Progenitor cell of endocrine pancreas (in vitro differentiated cells): Measurements from ENCODE around the gene FZR1. TPM values are rescaled to one million over a fixed set of nuclear protein-coding genes. Genes with fewer than 3 reads are reported as not detected.

Experiments
- DNase-seq: peaks from one replicate; pipeline ENCODE4 v3.0.0; 2021; ENCODE audit warnings: low spot score; ENCODE audit not compliant: unreplicated experiment
- H3K27ac Mint-ChIP-seq: 2 replicates; pipeline ENCODE4 v1.8.0; 2021; ENCODE audit warnings: mild to moderate bottlenecking, moderate library complexity, mixed read lengths
- H3K27me3 Mint-ChIP-seq: 2 replicates; pipeline ENCODE4 v1.8.0; 2021; ENCODE audit warnings: mixed read lengths
- H3K36me3 Mint-ChIP-seq: 2 replicates; pipeline ENCODE4 v1.8.0; 2022; ENCODE audit warnings: mixed read lengths; ENCODE audit not compliant: insufficient read depth
- H3K4me1 Mint-ChIP-seq: 2 replicates; pipeline ENCODE4 v1.8.0; 2021; ENCODE audit warnings: low read depth, mixed read lengths
- H3K4me3 Mint-ChIP-seq: 2 replicates; pipeline ENCODE4 v1.8.0; 2021; ENCODE audit warnings: low read depth, mild to moderate bottlenecking, moderate library complexity, mixed read lengths
- H3K9me3 Mint-ChIP-seq: 2 replicates; pipeline ENCODE4 v1.8.0; 2021; ENCODE audit warnings: low read depth, mixed read lengths
- CTCF ChIP-seq: fragments of 200-600 bp; sonication (generic); IDR thresholded peaks from one replicate; pipeline ENCODE4 v1.5.0; 2021; ENCODE audit warnings: antibody characterized with exemption, mild to moderate bottlenecking; ENCODE audit not compliant: unreplicated experiment
- total RNA-seq: library from RNA; stranded (reverse); gene quantifications from 2 replicates; pipeline ENCODE4 v1.2.1, GENCODE V29; 2021

The FZR1 gene
- total RNA-seq, 1 donor from 2014 or later = 70.5 TPM

- no peaks in the 10 kb centered on the region for H3K27me3 Mint-ChIP-seq
- H3K4me3 Mint-ChIP-seq = no peak overlapping the region
- H3K4me1 Mint-ChIP-seq = peaks cover 4% of the 10 kb centered on the region
- H3K27ac Mint-ChIP-seq = no peak overlapping the region
- no peak for TF ChIP-seq CTCF
- H3K9me3 Mint-ChIP-seq = no peaks in the 10 kb centered on the region
- no peak for DNase-seq
- H3K36me3 Mint-ChIP-seq = peaks cover 11% of the 10 kb centered on the region
These were observed 32.3 kb downstream of the FZR1 start for GRCh38 chr19:3538258-3538929.

- Mint-ChIP-seq H3K27me3 (no peaks in the 10 kb centered on the region), H3K4me3 (no peak within 1 kb of the TSS)
- DNase-seq = no peak
These were observed 33.0 kb downstream of the FZR1 start, which contains the start of gene TEKTIP1 for GRCh38 chr19:3538965-3539755. Gene TEKTIP1, plus strand, starts transcription at chr19:3539174. Its CDS starts 4 bp downstream, at chr19:3539178.

GRCh38 chr19:3539756-3540118 lies 33.6 kb downstream of the FZR1 start:
- Mint-ChIP-seq H3K9me3 (no peaks in the 10 kb centered on the region), H3K36me3 (peaks cover 6% of the 10 kb centered on the region), H3K27me3 (no peaks in the 10 kb centered on the region), H3K4me3 (no peak overlapping the region), H3K4me1 (peaks cover 4% of the 10 kb centered on the region), H3K27ac (peak overlapping the region; percentile 76)
- no peak for DNase-seq
- no peak for TF ChIP-seq CTCF

More at GRCh38 chr19:3538965-3539755, 33.0 kb downstream of the FZR1 start, which contains the start of gene TEKTIP1:
- Mint-ChIP-seq H3K36me3 (peaks cover 10% of the 10 kb centered on the region), H3K9me3 (no peaks in the 10 kb centered on the region), H3K27ac (peak within 1 kb of the TSS; percentile 76), H3K4me1 (peaks cover 4% of the 10 kb centered on the region)
- TF ChIP-seq CTCF = no peak

GRCh38 chr19:3543150-3544057 lies 37.3 kb downstream of the FZR1 start:
- no peak for TF ChIP-seq CTCF
- Mint-ChIP-seq H3K27me3 (no peaks in the 10 kb centered on the region), H3K36me3 (peaks cover 7% of the 10 kb centered on the region), H3K9me3 (no peaks in the 10 kb centered on the region), H3K27ac (no peak overlapping the region), H3K4me3 (no peak overlapping the region), H3K4me1 (peaks cover 4% of the 10 kb centered on the region)
- DNase-seq = no peak

GRCh38 chr19:3544058-3544376 lies 37.9 kb downstream of the FZR1 start:
- DNase-seq = no peak
- H3K36me3 Mint-ChIP-seq = peaks cover 7% of the 10 kb centered on the region
- no peak for TF ChIP-seq CTCF
- H3K27me3 Mint-ChIP-seq = no peaks in the 10 kb centered on the region
- H3K4me1 Mint-ChIP-seq = peaks cover 4% of the 10 kb centered on the region
- H3K9me3 Mint-ChIP-seq = no peaks in the 10 kb centered on the region
- H3K4me3 Mint-ChIP-seq = no peak overlapping the region
- H3K27ac Mint-ChIP-seq = no peak overlapping the region
